PFSK-1 (cell line): Measurements from ENCODE around the gene METTL22.

Experiments used
- POLR2AphosphoS5 ChIP-seq: IDR thresholded peaks from 2 replicates; pipeline ENCODE4 v1.6.1; 2012; ENCODE audit warnings: low read depth, mild to moderate bottlenecking, control low read depth, low read length, moderate library complexity
- REST ChIP-seq, 2 experiments: IDR thresholded peaks; 2 replicates each; pipeline versions ENCODE4 v1.6.1 to v1.8.0; 2011 to 2012; ENCODE audit warnings: low read depth in 2 of 2, low read length in 2 of 2, control low read depth in 1 of 2, inconsistent platforms in 1 of 2, mild to moderate bottlenecking in 1 of 2, moderate library complexity in 1 of 2; ENCODE audit not compliant: insufficient read depth in 1 of 2
- TAF1 ChIP-seq: IDR thresholded peaks from 2 replicates; pipeline ENCODE4 v1.6.1; 2012; ENCODE audit warnings: low read length, control low read depth, borderline replicate concordance; ENCODE audit not compliant: insufficient read depth

- TF ChIP-seq REST (IDR thresholded peaks at IDR 0.05; ENCODE audit: insufficient read depth in 1 of 2, low read depth in 2 of 2, low read length in 2 of 2) (no peak), POLR2AphosphoS5 (no peak), TAF1 (no peak)
Measured at GRCh38 chr16:8585041-8585440, 36.5 kb upstream of the METTL22 start.
